ENCODE data around the gene HBA1.

Gene HBA1

GRCh38 chr16:212999-213398 lies 36.5 kb downstream of the HBA1 start:
- H3K4me3 ChIP-seq (ENCODE audit: low read depth, low read length), result no peak overlapping the region
- TF ChIP-seq, protein P1, sequence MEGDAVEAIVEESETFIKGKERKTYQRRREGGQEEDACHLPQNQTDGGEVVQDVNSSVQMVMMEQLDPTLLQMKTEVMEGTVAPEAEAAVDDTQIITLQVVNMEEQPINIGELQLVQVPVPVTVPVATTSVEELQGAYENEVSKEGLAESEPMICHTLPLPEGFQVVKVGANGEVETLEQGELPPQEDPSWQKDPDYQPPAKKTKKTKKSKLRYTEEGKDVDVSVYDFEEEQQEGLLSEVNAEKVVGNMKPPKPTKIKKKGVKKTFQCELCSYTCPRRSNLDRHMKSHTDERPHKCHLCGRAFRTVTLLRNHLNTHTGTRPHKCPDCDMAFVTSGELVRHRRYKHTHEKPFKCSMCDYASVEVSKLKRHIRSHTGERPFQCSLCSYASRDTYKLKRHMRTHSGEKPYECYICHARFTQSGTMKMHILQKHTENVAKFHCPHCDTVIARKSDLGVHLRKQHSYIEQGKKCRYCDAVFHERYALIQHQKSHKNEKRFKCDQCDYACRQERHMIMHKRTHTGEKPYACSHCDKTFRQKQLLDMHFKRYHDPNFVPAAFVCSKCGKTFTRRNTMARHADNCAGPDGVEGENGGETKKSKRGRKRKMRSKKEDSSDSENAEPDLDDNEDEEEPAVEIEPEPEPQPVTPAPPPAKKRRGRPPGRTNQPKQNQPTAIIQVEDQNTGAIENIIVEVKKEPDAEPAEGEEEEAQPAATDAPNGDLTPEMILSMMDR (IDR thresholded peaks at IDR 0.05; ENCODE audit: low read depth, low read length), result no peak

DNA sequence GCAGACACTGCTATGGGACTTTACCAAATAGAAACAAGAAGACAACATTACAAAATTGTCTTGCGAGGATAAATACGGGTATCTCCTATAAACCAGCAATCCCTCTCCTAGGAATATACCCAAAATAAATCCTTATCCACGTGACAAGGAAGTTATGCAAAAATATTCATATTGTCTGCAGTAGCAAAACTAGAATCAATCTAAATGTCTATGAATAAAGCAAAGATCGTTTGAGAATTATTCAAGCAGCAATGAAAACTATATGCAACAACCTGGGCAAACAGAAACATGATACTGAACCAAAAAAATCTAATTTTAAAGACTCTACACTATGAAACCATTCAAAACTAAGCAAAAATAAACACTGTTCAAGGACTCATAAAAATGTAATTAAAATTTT lies 43.5 kb downstream of the HBA1 start:
- H3K4me3 ChIP-seq (ENCODE audit: low read depth, low read length), result no peak overlapping the region
- TF ChIP-seq, protein P1 (IDR thresholded peaks at IDR 0.05; ENCODE audit: low read depth, low read length), result no peak

All from WI38 (cell line).